ENCODE results near the gene NRXN2. TPM values are rescaled to one million over a fixed set of nuclear protein-coding genes. Genes with fewer than 3 reads are reported as not detected.

Gene NRXN2
- total and polyA plus RNA-seq, 2 experiments from 2014 or later, result 1.1 to 5.6 TPM

DNA sequence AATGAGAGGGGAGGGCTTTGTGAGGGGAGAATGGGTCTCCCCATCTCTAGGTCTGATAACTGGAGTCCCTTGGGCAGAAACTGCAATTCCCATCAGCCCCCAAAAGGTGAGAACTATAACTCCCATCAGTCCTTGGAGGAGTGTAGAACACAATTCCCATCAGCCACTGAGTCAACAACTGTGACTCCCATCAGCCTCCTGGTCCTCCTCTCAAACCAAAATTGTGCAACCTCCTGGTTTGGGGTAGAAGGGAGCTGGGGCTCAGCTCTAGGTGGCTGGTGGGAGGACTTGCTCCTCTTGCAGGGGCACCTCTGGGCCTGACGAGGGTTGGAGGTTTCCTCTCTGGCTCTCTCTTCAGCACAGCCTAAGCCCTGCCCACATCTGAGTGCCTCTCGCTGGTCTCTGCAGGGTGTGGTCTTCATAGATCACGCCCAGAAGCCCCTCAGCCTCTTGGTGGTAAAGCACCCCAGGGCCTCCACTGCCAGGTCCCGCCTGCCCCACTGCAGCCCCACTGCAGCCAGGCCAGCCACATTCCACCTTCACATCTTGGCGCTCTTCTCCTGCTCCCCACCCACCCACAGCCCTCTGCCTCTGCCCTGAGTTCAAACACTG lies 113.5 kb downstream of the NRXN2 start:
- 30 to 67% methylated on average over 3 to 5 of the region's 5 CpGs for WGBS, 2 experiments (ENCODE audit: low coverage in 1 of 2, low lambda C conversion rate in 2 of 2, missing lambda C conversion rate in 2 of 2)
- peak; percentile 8 for DNase-seq

GRCh38 chr11:64608636-64609035 lies 114.4 kb downstream of the NRXN2 start:
- Histone ChIP-seq H3F3A (ENCODE audit: insufficient read depth) (no peaks in the 10 kb centered on the region), H3K4me1 (ENCODE audit: insufficient read depth) (no peaks in the 10 kb centered on the region), H3K9ac (no peak overlapping the region), H4K20me1 (ENCODE audit: insufficient read depth) (no peaks in the 10 kb centered on the region), H3K27ac (no peak overlapping the region), H3K36me3 (ENCODE audit: low read depth) (no peaks in the 10 kb centered on the region), H3K4me2 (ENCODE audit: unreplicated experiment) (no peak overlapping the region), H3K4me3 (no peak overlapping the region), H2AFZ (no peak overlapping the region), H3K27me3 (replicated peaks; ENCODE audit: insufficient read depth) (peaks cover 13% of the 10 kb centered on the region; the same call in 1 of the 2 replicates), H3K9me3 (ENCODE audit: low read depth) (no peaks in the 10 kb centered on the region), H3K9me2 (ENCODE audit: insufficient read depth) (no peaks in the 10 kb centered on the region), H3K79me2 (ENCODE audit: insufficient read depth) (no peaks in the 10 kb centered on the region)
- TF ChIP-seq EZH2 (IDR thresholded peaks at IDR 0.05; ENCODE audit: insufficient read depth, poor library complexity, severe bottlenecking) (no peak), EZH2phosphoT487 (IDR thresholded peaks at IDR 0.05; ENCODE audit: insufficient read depth, low read depth) (no peak)
- in situ Hi-C loops (cut with MboI), result no loop called here
- 67 to 69% methylated on average over 11 to 12 of the region's 12 CpGs for WGBS, 2 experiments (ENCODE audit: low coverage in 1 of 2, low lambda C conversion rate in 2 of 2, missing lambda C conversion rate in 2 of 2)
- DNase-seq, result no peak

More for the DNA sequence above, 113.5 kb downstream of the NRXN2 start:
- Histone ChIP-seq H3K27me3 (replicated peaks; ENCODE audit: insufficient read depth) (0 out of 2 replicates have a peak, but pooled peaks cover 7% of the 10 kb centered on the region), H2AFZ (no peak overlapping the region), H4K20me1 (ENCODE audit: insufficient read depth) (no peaks in the 10 kb centered on the region), H3K9me3 (ENCODE audit: low read depth) (no peaks in the 10 kb centered on the region), H3K27ac (no peak overlapping the region), H3K4me1 (ENCODE audit: insufficient read depth) (no peaks in the 10 kb centered on the region), H3K79me2 (ENCODE audit: insufficient read depth) (no peaks in the 10 kb centered on the region), H3F3A (ENCODE audit: insufficient read depth) (no peaks in the 10 kb centered on the region), H3K9me2 (ENCODE audit: insufficient read depth) (no peaks in the 10 kb centered on the region), H3K4me2 (ENCODE audit: unreplicated experiment) (no peak overlapping the region), H3K36me3 (ENCODE audit: low read depth) (no peaks in the 10 kb centered on the region), H3K4me3 (no peak overlapping the region), H3K9ac (no peak overlapping the region)
- TF ChIP-seq EZH2 (IDR thresholded peaks at IDR 0.05; ENCODE audit: insufficient read depth, poor library complexity, severe bottlenecking), result no peak
- no peak for TF ChIP-seq EZH2phosphoT487 (IDR thresholded peaks at IDR 0.05; ENCODE audit: insufficient read depth, low read depth)
- in situ Hi-C loops (cut with MboI), result no loop called here

DNA sequence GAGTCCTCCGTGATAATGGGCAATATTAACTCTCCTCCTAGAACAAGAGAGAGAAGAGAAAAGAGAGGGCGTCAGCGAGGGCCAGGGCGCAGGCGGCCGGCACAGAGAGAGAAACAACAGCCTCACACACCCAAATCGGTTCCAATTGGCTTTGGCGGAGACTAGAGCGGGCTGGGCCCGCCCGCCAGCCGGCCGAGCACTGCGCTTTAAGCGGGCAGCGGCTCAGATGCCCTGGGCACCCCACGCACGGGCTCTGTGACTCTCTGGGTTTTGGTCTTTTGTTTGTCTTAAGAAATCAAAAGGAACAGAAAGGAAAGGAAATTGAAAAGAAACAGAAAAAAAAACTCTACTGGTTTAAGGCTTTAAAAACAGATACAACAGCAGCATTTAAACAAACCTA lies 115.0 kb downstream of the NRXN2 start:
- H3K79me2 ChIP-seq (ENCODE audit: insufficient read depth), result no peaks in the 10 kb centered on the region
- H3K27ac ChIP-seq, result no peak overlapping the region
- H4K20me1 ChIP-seq (ENCODE audit: insufficient read depth), result no peaks in the 10 kb centered on the region
- H3F3A ChIP-seq (ENCODE audit: insufficient read depth), result no peaks in the 10 kb centered on the region
- H3K9me2 ChIP-seq (ENCODE audit: insufficient read depth), result no peaks in the 10 kb centered on the region
- peak overlapping the region; percentile 52 for H3K4me2 ChIP-seq (ENCODE audit: unreplicated experiment)
- 0 out of 2 replicates have a peak overlapping the region, but pooled peaks have one; percentile 8 for H2AFZ ChIP-seq
- 4 to 8% methylated on average over 17 to 18 of the region's 18 CpGs for WGBS, 2 experiments (ENCODE audit: low coverage in 1 of 2, low lambda C conversion rate in 2 of 2, missing lambda C conversion rate in 2 of 2)
- peak overlapping the region; percentile 10 for H3K4me3 ChIP-seq
- no peaks in the 10 kb centered on the region for H3K4me1 ChIP-seq (ENCODE audit: insufficient read depth)
- peak; percentile 47 for TF ChIP-seq EZH2 (IDR thresholded peaks at IDR 0.05; ENCODE audit: insufficient read depth, poor library complexity, severe bottlenecking)
- no peak for TF ChIP-seq EZH2phosphoT487 (IDR thresholded peaks at IDR 0.05; ENCODE audit: insufficient read depth, low read depth)
- H3K9ac ChIP-seq, result no peak overlapping the region
- H3K9me3 ChIP-seq (ENCODE audit: low read depth), result no peaks in the 10 kb centered on the region
- peak; percentile 66 for DNase-seq
- H3K36me3 ChIP-seq (ENCODE audit: low read depth), result no peaks in the 10 kb centered on the region
- in situ Hi-C loops (cut with MboI), result no loop called here
- peaks cover 13% of the 10 kb centered on the region; the same call in 1 of the 2 replicates for H3K27me3 ChIP-seq (replicated peaks; ENCODE audit: insufficient read depth)

GRCh38 chr11:64607381-64607985 lies 115.5 kb downstream of the NRXN2 start:
- H2AFZ ChIP-seq, result 0 out of 2 replicates have a peak overlapping the region, but pooled peaks have one; percentile 8
- H3K4me3 ChIP-seq, result peak overlapping the region; percentile 10
- no peaks in the 10 kb centered on the region for H3K36me3 ChIP-seq (ENCODE audit: low read depth)
- WGBS, 2 experiments (ENCODE audit: low coverage in 1 of 2, low lambda C conversion rate in 2 of 2, missing lambda C conversion rate in 2 of 2), result 65 to 90% methylated on average over 13 to 55 of the region's 55 CpGs
- no peaks in the 10 kb centered on the region for H3F3A ChIP-seq (ENCODE audit: insufficient read depth)
- H3K9me3 ChIP-seq (ENCODE audit: low read depth), result no peaks in the 10 kb centered on the region
- in situ Hi-C loops (cut with MboI), result no loop called here
- no peak for DNase-seq
- peaks cover 13% of the 10 kb centered on the region; the same call in 1 of the 2 replicates for H3K27me3 ChIP-seq (replicated peaks; ENCODE audit: insufficient read depth)
- no peak overlapping the region for H3K27ac ChIP-seq
- H3K9ac ChIP-seq, result no peak overlapping the region
- H4K20me1 ChIP-seq (ENCODE audit: insufficient read depth), result no peaks in the 10 kb centered on the region
- no peaks in the 10 kb centered on the region for H3K9me2 ChIP-seq (ENCODE audit: insufficient read depth)
- H3K79me2 ChIP-seq (ENCODE audit: insufficient read depth), result no peaks in the 10 kb centered on the region
- no peaks in the 10 kb centered on the region for H3K4me1 ChIP-seq (ENCODE audit: insufficient read depth)
- H3K4me2 ChIP-seq (ENCODE audit: unreplicated experiment), result peak overlapping the region; percentile 52
- no peak for TF ChIP-seq EZH2phosphoT487 (IDR thresholded peaks at IDR 0.05; ENCODE audit: insufficient read depth, low read depth)
- no peak for TF ChIP-seq EZH2 (IDR thresholded peaks at IDR 0.05; ENCODE audit: insufficient read depth, poor library complexity, severe bottlenecking)

Data from GM23248 (cell line).